Esophagus muscularis mucosa (tissue), 4 donors: Measurements from ENCODE around the gene TMEM51. TPM values are rescaled to one million over a fixed set of nuclear protein-coding genes. Genes with fewer than 3 reads are reported as not detected.

Source experiments
- DNase-seq: peaks from one replicate; pipeline ENCODE4 v3.0.0-alpha.2; 2017; ENCODE audit errors: extremely low spot score
- H3K27ac ChIP-seq, 4 donors: fragments of 200-600 bp; sonication (generic); replicated peaks in 1 of 4; 1 replicate in 3 of 4; 2 replicates in 1 of 4; pipeline ENCODE4 v1.5.1; 2016 to 2019; ENCODE audit warnings: mild to moderate bottlenecking in 1 of 4
- H3K27me3 ChIP-seq, 4 donors: fragments of 200-600 bp; sonication (generic); one replicate each; pipeline versions ENCODE4 v1.5.1 to v1.6.0; 2016 to 2019
- H3K36me3 ChIP-seq, 4 donors: fragments of 200-600 bp; sonication (generic); one replicate each; pipeline ENCODE4 v1.5.1; 2016 to 2019
- H3K4me1 ChIP-seq, 4 donors: fragments of 200-600 bp; sonication (generic); one replicate each; pipeline ENCODE4 v1.5.1; 2016 to 2019
- H3K4me3 ChIP-seq, 4 donors: fragments of 200-600 bp; sonication (generic); 1 replicate in 2 of 4; 2 replicates in 2 of 4; pipeline ENCODE4 v1.5.1; 2016 to 2019; ENCODE audit warnings: mild to moderate bottlenecking in 4 of 4, moderate library complexity in 1 of 4
- H3K9me3 ChIP-seq, 4 donors: fragments of 200-600 bp; sonication (generic); 1 replicate in 3 of 4; 2 replicates in 1 of 4; pipeline ENCODE4 v1.5.1; 2016 to 2019
- EP300 ChIP-seq: sonication (generic); formaldehyde crosslinking; IDR thresholded peaks from one replicate; pipeline ENCODE4 v1.6.1; 2017; ENCODE audit warnings: antibody characterized with exemption
- POLR2A ChIP-seq: fragments of 450-650 bp; IDR thresholded peaks from one replicate; pipeline ENCODE4 v1.6.1; 2017; ENCODE audit warnings: antibody characterized with exemption, moderate library complexity, mild to moderate bottlenecking, low read depth
- POLR2AphosphoS5 ChIP-seq, 2 donors: sonication (generic); formaldehyde crosslinking; IDR thresholded peaks; one replicate each; pipeline ENCODE4 v1.6.1; 2017; ENCODE audit warnings: antibody characterized with exemption in 2 of 2
- WGBS: methylation state at CpG from one replicate; pipeline ENCODE4 v1.1.5; 2018; 5-methylcytosine and 5-hydroxymethylcytosine counted together
- intact Hi-C: fragments of 100-400 bp; cut with DNase I; formaldehyde crosslinking; loops from one replicate; pipeline ENCODE4 v1.15.1; 2023
- total RNA-seq, 4 donors: library from RNA; depleted of rRNA; stranded (reverse); fragments of >200 nt; gene quantifications; one replicate each; pipeline versions ENCODE4 v1.1.0 to v1.2.1, GENCODE V29; 2016
- TF ChIP-seq, protein P1 (sequence below), 3 experiments: fragments of 200-600 bp in 2 of 3; fragments of 450-650 bp in 1 of 3; sonication (generic) in 2 of 3; IDR thresholded peaks; one replicate each; pipeline ENCODE4 v1.5.1; 2017 to 2019; ENCODE audit warnings: antibody characterized with exemption in 3 of 3, mild to moderate bottlenecking in 2 of 3, moderate library complexity in 1 of 3

The TMEM51 gene
- total RNA-seq, 4 donors from 2014 or later, result 8.6 to 17.2 (median 11.4) TPM

DNA sequence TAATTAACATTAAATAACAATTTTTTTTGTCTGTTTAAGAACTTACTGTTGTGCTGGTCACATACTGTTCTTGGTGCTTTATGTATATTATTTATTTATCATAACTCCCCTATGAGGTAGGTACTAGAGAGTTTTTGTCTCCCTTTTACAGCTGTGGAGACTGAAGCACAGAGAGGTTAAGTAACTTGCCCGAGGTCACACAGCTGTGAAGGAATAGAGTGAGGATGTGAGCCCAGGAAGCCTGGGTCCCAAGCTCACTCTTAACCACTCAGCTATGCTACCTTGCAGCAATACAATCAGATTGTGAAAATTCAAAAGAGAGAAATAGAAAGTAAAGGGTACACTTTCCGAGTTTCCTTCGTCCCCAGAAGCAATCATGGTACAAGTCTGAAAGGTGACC is 57.9 kb downstream of the TMEM51 start:
- TF ChIP-seq, protein P1, sequence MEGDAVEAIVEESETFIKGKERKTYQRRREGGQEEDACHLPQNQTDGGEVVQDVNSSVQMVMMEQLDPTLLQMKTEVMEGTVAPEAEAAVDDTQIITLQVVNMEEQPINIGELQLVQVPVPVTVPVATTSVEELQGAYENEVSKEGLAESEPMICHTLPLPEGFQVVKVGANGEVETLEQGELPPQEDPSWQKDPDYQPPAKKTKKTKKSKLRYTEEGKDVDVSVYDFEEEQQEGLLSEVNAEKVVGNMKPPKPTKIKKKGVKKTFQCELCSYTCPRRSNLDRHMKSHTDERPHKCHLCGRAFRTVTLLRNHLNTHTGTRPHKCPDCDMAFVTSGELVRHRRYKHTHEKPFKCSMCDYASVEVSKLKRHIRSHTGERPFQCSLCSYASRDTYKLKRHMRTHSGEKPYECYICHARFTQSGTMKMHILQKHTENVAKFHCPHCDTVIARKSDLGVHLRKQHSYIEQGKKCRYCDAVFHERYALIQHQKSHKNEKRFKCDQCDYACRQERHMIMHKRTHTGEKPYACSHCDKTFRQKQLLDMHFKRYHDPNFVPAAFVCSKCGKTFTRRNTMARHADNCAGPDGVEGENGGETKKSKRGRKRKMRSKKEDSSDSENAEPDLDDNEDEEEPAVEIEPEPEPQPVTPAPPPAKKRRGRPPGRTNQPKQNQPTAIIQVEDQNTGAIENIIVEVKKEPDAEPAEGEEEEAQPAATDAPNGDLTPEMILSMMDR (IDR thresholded peaks at IDR 0.05), result no peak
- no peak for TF ChIP-seq POLR2AphosphoS5 (IDR thresholded peaks at IDR 0.05)
- Histone ChIP-seq H3K27me3 (no peaks in the 10 kb centered on the region), H3K36me3 (no peaks in the 10 kb centered on the region), H3K27ac (no peak overlapping the region), H3K4me3 (no peak overlapping the region), H3K4me1 (peaks cover 0 to 61% (median 50%) of the 10 kb centered on the region in 4 donors), H3K9me3 (no peaks in the 10 kb centered on the region)
- no peak for DNase-seq
- WGBS, result 96% methylated on average over 3 of the region's 3 CpGs
- intact Hi-C loops, result no loop called here

DNA sequence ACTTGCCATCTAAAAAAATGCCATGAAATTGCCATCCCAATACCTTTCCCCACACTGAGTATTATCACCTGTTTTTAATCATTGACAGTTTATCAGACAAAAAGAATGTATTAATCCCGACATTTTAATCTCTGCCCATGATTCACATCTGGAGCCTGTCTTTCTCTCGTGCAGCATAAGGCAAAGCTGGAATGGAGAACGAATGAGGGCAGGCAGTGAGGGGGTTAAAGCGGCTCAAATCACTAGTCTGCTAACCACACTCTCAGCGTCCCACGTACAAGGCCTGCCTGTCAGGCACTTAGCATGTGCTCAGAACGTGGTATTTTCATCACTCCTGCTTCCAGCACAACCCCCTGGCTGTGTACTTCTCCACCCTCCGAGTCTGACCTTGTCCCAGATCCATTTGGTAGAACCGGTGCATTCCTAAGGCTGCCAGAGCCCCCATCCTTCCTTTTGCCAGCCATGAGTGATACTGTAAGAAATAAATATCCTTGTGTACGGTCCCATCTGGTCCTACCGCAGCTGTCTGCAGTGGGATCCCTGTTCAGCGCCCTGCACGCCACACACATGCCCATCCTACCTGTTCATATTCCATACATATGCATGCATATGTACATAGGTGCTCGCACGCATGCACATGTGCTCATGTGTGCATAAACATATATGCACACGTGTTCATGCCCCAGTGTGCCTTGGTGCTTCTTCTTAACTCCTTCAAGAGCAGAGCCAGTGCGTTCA is 58.8 kb downstream of the TMEM51 start:
- Histone ChIP-seq H3K36me3 (no peaks in the 10 kb centered on the region), H3K27ac (peak overlapping the region in 2 of 4 donors; percentile 1 to 57), H3K27me3 (no peaks in the 10 kb centered on the region), H3K9me3 (no peaks in the 10 kb centered on the region), H3K4me1 (peaks cover 0 to 52% (median 46%) of the 10 kb centered on the region in 4 donors), H3K4me3 (no peak overlapping the region)
- intact Hi-C loops, result no loop called here
- 70% methylated on average over 16 of the region's 17 CpGs for WGBS
- TF ChIP-seq POLR2AphosphoS5 (IDR thresholded peaks at IDR 0.05), result no peak
- TF ChIP-seq EP300, result no peak
- TF ChIP-seq POLR2A, result no peak
- TF ChIP-seq, protein P1 (IDR thresholded peaks at IDR 0.05), result no peak
- DNase-seq, result no peak

DNA sequence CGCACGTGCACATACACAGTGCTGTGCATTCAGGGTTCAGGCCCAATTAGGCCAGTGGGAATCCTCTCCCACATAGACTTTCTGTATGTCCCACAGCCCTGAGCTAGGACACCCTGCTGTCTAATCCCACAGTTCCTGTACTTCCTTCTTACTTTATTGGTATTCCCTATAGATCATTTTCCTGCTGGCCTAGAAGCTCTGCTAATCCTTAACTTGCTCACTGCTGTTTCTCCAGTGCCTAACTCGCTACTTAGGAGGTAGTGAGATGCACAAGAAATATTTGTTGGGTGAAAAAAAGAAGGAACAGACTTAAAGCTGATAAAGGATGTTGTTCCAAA is 59.4 kb downstream of the TMEM51 start:
- Histone ChIP-seq H3K27ac (peak overlapping the region in 3 of 4 donors; percentile 1 to 57 (median 12)), H3K36me3 (no peaks in the 10 kb centered on the region), H3K27me3 (no peaks in the 10 kb centered on the region), H3K9me3 (no peaks in the 10 kb centered on the region), H3K4me3 (no peak overlapping the region), H3K4me1 (peaks cover 0 to 46% (median 41%) of the 10 kb centered on the region in 4 donors)
- DNase-seq, result no peak
- TF ChIP-seq, protein P1 (IDR thresholded peaks at IDR 0.05), result no peak
- TF ChIP-seq EP300 (no peak), POLR2A (no peak), POLR2AphosphoS5 (IDR thresholded peaks at IDR 0.05) (no peak)
- WGBS, result 95% methylated on average over 3 of the region's 3 CpGs
- intact Hi-C loops, result no loop called here

DNA sequence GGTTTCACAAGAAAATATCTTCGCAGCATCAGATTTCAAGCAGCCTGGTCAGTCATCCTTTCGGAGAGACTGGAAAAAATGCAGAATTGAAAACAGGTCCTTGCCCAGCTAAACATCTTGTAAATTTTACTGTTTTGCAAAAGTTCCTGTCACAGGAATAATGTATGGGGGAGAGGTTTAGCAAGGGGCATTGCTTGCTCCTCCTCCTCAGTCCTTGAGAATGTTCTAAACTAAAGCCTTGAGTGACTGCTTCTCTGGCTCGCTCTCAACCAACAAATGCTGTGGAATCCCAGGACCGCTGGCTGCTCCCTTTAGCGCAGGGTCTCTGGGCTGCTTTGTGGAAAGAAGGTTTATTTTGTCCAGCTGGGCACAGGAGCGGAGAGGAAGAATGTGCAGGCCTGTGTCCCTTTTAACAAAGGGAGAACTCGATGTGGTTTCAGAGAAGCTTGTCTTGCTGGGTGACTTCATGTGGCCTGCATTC is 59.8 kb downstream of the TMEM51 start:
- intact Hi-C loops, result no loop called here
- no peaks in the 10 kb centered on the region for H3K27me3 ChIP-seq
- H3K27ac ChIP-seq, result peak overlapping the region in 3 of 4 donors; percentile 12 to 57 (median 44)
- WGBS, result 44% methylated on average over 7 of the region's 7 CpGs
- TF ChIP-seq EP300 (no peak), POLR2AphosphoS5 (IDR thresholded peaks at IDR 0.05) (no peak), POLR2A (no peak)
- TF ChIP-seq, protein P1 (IDR thresholded peaks at IDR 0.05), result no peak
- no peak for DNase-seq
- H3K4me1 ChIP-seq, result peaks cover 2 to 43% (median 39%) of the 10 kb centered on the region in 4 donors
- no peaks in the 10 kb centered on the region for H3K36me3 ChIP-seq
- H3K9me3 ChIP-seq, result no peaks in the 10 kb centered on the region
- H3K4me3 ChIP-seq, result no peak overlapping the region
